NCI-H146 treated with DMSO at 0.1 percent for 48 hours (cell line): Measurements from ENCODE around the gene PRICKLE4.
"Not testable (repeated sequence)": the region's sequence is repeated elsewhere in the genome, so short reads cannot be mapped to it uniquely, and the experiment has no call there.

ENCODE experiments used
- DNase-seq: peaks from one replicate; lab custom pipeline; 2025; ENCODE audit not compliant: unreplicated experiment; lab: John Stamatoyannopoulos, UW

PRICKLE4 gene

GRCh38 chr6:41744236-41744787 lies 36.3 kb upstream of the PRICKLE4 start:
- no peak for DNase-seq

- no peak for DNase-seq
Measured at GRCh38 chr6:41746107-41746506, 34.5 kb upstream of the PRICKLE4 start.

GRCh38 chr6:41747256-41748101 lies 33.1 kb upstream of the PRICKLE4 start, which contains the start of gene PGC:
Gene PGC (minus strand): TSS chr6:41747397. CDS start chr6:41747334, 63 bp downstream.
- DNase-seq, result no peak

GRCh38 chr6:41748102-41748477 lies 32.5 kb upstream of the PRICKLE4 start:
- DNase-seq, result no peak

- DNase-seq, result no peak
Measured at GRCh38 chr6:41748542-41748941, 32.0 kb upstream of the PRICKLE4 start.

GRCh38 chr6:41750374-41750773 lies 30.2 kb upstream of the PRICKLE4 start:
- no peak for DNase-seq

GRCh38 chr6:41755895-41756294 lies 24.7 kb upstream of the PRICKLE4 start:
- DNase-seq, result no peak

GRCh38 chr6:41756354-41756753 lies 24.2 kb upstream of the PRICKLE4 start:
- no peak for DNase-seq

- no peak for DNase-seq
Measured at GRCh38 chr6:41757271-41757670, 23.3 kb upstream of the PRICKLE4 start.

- DNase-seq, result no peak
Measured at GRCh38 chr6:41757931-41758640, 22.5 kb upstream of the PRICKLE4 start.

GRCh38 chr6:41758641-41759035 lies 21.9 kb upstream of the PRICKLE4 start:
- DNase-seq, result no peak

GRCh38 chr6:41759106-41759904 lies 21.3 kb upstream of the PRICKLE4 start:
- DNase-seq, result no peak

GRCh38 chr6:41759905-41760579 lies 20.5 kb upstream of the PRICKLE4 start:
- no peak for DNase-seq

GRCh38 chr6:41763470-41763869 lies 17.1 kb upstream of the PRICKLE4 start:
- no peak for DNase-seq

- not testable (repeated sequence) for DNase-seq
Measured at GRCh38 chr6:41766043-41766664, 14.4 kb upstream of the PRICKLE4 start.

- peak; percentile 82 for DNase-seq
Measured at GRCh38 chr6:41767112-41767833, 13.3 kb upstream of the PRICKLE4 start.

- DNase-seq, result no peak
Measured at GRCh38 chr6:41768545-41769308, 11.9 kb upstream of the PRICKLE4 start.

GRCh38 chr6:41769376-41769775 lies 11.2 kb upstream of the PRICKLE4 start:
- DNase-seq, result no peak
